Measurements from ENCODE around the gene FASN. TPM values are rescaled to one million over a fixed set of nuclear protein-coding genes. Genes with fewer than 3 reads are reported as not detected.

The FASN gene
- total and polyA plus RNA-seq, 2 of the 13 experiments (the other 11 are each of a cell fraction or from before 2014, with no cell fraction given): 51.7 to 101 TPM

DNA sequence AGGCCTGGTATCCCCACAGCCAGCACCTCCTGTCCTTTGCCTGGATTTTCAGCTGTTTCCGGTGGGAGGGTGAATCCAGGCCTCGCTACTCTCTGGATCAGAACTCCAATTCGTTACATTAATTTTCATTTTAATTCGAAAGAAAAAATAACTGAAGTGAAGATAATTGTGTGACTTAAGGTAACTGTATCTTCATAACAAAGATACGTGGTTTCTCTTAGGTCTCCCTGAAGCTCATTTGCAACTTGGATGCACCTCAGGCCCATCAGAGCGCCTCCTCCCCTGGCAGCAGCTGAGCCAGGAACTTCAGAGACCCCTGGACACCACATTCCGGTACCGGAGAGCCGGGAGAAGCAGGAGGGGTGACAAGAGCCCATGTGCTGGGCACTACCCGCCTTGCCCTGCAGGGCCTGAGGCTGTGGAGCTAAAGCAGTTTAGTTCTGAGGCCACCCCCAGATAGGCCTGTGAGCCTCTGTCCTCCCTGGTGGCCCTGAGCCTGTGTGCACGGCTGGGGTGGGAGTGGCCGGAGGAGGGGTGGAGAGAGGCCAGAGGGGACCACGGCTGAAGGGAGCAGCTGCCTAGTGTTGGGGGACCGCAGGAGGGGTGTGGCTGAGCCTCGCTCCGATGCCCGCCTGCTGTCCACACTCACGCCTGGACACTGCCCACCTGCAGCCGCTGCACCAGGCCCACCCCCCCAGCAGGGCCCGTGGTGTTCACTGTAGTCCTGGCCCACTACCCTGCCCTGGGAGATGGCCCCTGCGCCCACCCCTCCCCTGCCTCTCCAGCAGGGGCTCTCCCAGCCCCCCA lies 21.0 kb downstream of the FASN start (continued):
- TF ChIP-seq NFYC (CRISPR knock-in tag; IDR thresholded peaks at IDR 0.05): no peak
- no peak for TF ChIP-seq EP300 (IDR thresholded peaks at IDR 0.05; ENCODE audit: low read depth in 2 of 2, low read length in 2 of 2)
- TF ChIP-seq EP300 (CRISPR knock-in tag; IDR thresholded peaks at IDR 0.05; ENCODE audit: borderline replicate concordance): no peak
- TF ChIP-seq TAF1 (CRISPR knock-in tag; IDR thresholded peaks at IDR 0.05): no peak
- TF ChIP-seq, protein P1, sequence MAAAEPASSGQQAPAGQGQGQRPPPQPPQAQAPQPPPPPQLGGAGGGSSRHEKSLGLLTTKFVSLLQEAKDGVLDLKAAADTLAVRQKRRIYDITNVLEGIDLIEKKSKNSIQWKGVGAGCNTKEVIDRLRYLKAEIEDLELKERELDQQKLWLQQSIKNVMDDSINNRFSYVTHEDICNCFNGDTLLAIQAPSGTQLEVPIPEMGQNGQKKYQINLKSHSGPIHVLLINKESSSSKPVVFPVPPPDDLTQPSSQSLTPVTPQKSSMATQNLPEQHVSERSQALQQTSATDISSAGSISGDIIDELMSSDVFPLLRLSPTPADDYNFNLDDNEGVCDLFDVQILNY (CRISPR knock-in tag; conservative IDR thresholded peaks at IDR 0.05): no peak
- TF ChIP-seq, protein P2, sequence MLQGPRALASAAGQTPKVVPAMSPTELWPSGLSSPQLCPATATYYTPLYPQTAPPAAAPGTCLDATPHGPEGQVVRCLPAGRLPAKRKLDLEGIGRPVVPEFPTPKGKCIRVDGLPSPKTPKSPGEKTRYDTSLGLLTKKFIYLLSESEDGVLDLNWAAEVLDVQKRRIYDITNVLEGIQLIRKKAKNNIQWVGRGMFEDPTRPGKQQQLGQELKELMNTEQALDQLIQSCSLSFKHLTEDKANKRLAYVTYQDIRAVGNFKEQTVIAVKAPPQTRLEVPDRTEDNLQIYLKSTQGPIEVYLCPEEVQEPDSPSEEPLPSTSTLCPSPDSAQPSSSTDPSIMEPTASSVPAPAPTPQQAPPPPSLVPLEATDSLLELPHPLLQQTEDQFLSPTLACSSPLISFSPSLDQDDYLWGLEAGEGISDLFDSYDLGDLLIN (CRISPR knock-in tag; IDR thresholded peaks at IDR 0.05; ENCODE audit: borderline replicate concordance): no peak
- TF ChIP-seq ZNF350 (CRISPR knock-in tag; IDR thresholded peaks at IDR 0.05; ENCODE audit: borderline replicate concordance, low read depth): no peak
- TF ChIP-seq ZNF10 (CRISPR knock-in tag; IDR thresholded peaks at IDR 0.05; ENCODE audit: borderline replicate concordance, low read depth): no peak
- no peak for TF ChIP-seq ZBTB1 (CRISPR knock-in tag; IDR thresholded peaks at IDR 0.05; ENCODE audit: borderline replicate concordance)
- TF ChIP-seq, protein P3, sequence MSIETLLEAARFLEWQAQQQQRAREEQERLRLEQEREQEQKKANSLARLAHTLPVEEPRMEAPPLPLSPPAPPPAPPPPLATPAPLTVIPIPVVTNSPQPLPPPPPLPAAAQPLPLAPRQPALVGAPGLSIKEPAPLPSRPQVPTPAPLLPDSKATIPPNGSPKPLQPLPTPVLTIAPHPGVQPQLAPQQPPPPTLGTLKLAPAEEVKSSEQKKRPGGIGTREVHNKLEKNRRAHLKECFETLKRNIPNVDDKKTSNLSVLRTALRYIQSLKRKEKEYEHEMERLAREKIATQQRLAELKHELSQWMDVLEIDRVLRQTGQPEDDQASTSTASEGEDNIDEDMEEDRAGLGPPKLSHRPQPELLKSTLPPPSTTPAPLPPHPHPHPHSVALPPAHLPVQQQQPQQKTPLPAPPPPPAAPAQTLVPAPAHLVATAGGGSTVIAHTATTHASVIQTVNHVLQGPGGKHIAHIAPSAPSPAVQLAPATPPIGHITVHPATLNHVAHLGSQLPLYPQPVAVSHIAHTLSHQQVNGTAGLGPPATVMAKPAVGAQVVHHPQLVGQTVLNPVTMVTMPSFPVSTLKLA (IDR thresholded peaks at IDR 0.05): no peak
- no peak; the same call in 1 of the 2 replicates for TF ChIP-seq ZNF564 (CRISPR knock-in tag; IDR thresholded peaks at IDR 0.05)
- no peak for TF ChIP-seq ZFAT (CRISPR knock-in tag; conservative IDR thresholded peaks at IDR 0.05)
- no peak for TF ChIP-seq ARHGAP35 (CRISPR knock-in tag; IDR thresholded peaks at IDR 0.05; ENCODE audit: borderline replicate concordance)
- no peak for TF ChIP-seq ZNF530 (CRISPR knock-in tag; IDR thresholded peaks at IDR 0.05; ENCODE audit: low read depth)
- 0 out of 2 replicates have a peak, but pooled peaks have one; percentile 22 for TF ChIP-seq ZNF263 (CRISPR knock-in tag; IDR thresholded peaks at IDR 0.05)
- TF ChIP-seq, protein P4, sequence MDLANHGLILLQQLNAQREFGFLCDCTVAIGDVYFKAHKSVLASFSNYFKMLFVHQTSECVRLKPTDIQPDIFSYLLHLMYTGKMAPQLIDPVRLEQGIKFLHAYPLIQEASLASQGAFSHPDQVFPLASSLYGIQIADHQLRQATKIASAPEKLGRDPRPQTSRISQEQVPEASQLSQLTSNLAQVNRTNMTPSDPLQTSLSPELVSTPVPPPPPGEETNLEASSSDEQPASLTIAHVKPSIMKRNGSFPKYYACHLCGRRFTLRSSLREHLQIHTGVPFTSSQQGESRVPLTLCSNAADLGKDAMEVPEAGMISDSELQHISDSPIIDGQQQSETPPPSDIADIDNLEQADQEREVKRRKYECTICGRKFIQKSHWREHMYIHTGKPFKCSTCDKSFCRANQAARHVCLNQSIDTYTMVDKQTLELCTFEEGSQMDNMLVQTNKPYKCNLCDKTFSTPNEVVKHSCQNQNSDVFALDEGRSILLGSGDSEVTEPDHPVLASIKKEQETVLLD (CRISPR knock-in tag; IDR thresholded peaks at IDR 0.05; ENCODE audit: low read depth): no peak
- TF ChIP-seq, protein P5, sequence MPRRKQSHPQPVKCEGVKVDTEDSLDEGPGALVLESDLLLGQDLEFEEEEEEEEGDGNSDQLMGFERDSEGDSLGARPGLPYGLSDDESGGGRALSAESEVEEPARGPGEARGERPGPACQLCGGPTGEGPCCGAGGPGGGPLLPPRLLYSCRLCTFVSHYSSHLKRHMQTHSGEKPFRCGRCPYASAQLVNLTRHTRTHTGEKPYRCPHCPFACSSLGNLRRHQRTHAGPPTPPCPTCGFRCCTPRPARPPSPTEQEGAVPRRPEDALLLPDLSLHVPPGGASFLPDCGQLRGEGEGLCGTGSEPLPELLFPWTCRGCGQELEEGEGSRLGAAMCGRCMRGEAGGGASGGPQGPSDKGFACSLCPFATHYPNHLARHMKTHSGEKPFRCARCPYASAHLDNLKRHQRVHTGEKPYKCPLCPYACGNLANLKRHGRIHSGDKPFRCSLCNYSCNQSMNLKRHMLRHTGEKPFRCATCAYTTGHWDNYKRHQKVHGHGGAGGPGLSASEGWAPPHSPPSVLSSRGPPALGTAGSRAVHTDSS (CRISPR knock-in tag; conservative IDR thresholded peaks at IDR 0.05): no peak
- TF ChIP-seq FOSL2 (CRISPR knock-in tag; IDR thresholded peaks at IDR 0.05): no peak
- TF ChIP-seq NFIC (IDR thresholded peaks at IDR 0.05; ENCODE audit: low read length): no peak
- TF ChIP-seq, protein P6, sequence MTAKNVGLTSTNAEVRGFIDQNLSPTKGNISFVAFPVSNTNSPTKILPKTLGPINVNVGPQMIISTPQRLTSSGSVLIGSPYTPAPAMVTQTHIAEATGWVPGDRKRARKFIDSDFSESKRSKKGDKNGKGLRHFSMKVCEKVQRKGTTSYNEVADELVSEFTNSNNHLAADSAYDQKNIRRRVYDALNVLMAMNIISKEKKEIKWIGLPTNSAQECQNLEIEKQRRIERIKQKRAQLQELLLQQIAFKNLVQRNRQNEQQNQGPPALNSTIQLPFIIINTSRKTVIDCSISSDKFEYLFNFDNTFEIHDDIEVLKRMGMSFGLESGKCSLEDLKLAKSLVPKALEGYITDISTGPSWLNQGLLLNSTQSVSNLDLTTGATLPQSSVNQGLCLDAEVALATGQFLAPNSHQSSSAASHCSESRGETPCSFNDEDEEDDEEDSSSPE (CRISPR knock-in tag; IDR thresholded peaks at IDR 0.05): no peak
- TF ChIP-seq ZNF672 (CRISPR knock-in tag; IDR thresholded peaks at IDR 0.05): no peak
- TF ChIP-seq ZFY (CRISPR knock-in tag; IDR thresholded peaks at IDR 0.05): no peak

Data from HepG2 (cell line).